Esophagus muscularis mucosa (tissue), 4 donors: ENCODE measurements around the gene GLMN. TPM values are rescaled to one million over a fixed set of nuclear protein-coding genes. Genes with fewer than 3 reads are reported as not detected.

Experiments
- DNase-seq: peaks from one replicate; pipeline ENCODE4 v3.0.0-alpha.2; 2017; ENCODE audit errors: extremely low spot score
- H3K27ac ChIP-seq, 4 donors: fragments of 200-600 bp; sonication (generic); replicated peaks in 1 of 4; 1 replicate in 3 of 4; 2 replicates in 1 of 4; pipeline ENCODE4 v1.5.1; 2016 to 2019; ENCODE audit warnings: mild to moderate bottlenecking in 1 of 4
- H3K27me3 ChIP-seq, 4 donors: fragments of 200-600 bp; sonication (generic); one replicate each; pipeline versions ENCODE4 v1.5.1 to v1.6.0; 2016 to 2019
- H3K36me3 ChIP-seq, 4 donors: fragments of 200-600 bp; sonication (generic); one replicate each; pipeline ENCODE4 v1.5.1; 2016 to 2019
- H3K4me1 ChIP-seq, 4 donors: fragments of 200-600 bp; sonication (generic); one replicate each; pipeline ENCODE4 v1.5.1; 2016 to 2019
- H3K4me3 ChIP-seq, 4 donors: fragments of 200-600 bp; sonication (generic); 1 replicate in 2 of 4; 2 replicates in 2 of 4; pipeline ENCODE4 v1.5.1; 2016 to 2019; ENCODE audit warnings: mild to moderate bottlenecking in 4 of 4, moderate library complexity in 1 of 4
- H3K9me3 ChIP-seq, 4 donors: fragments of 200-600 bp; sonication (generic); 1 replicate in 3 of 4; 2 replicates in 1 of 4; pipeline ENCODE4 v1.5.1; 2016 to 2019
- EP300 ChIP-seq: sonication (generic); formaldehyde crosslinking; IDR thresholded peaks from one replicate; pipeline ENCODE4 v1.6.1; 2017; ENCODE audit warnings: antibody characterized with exemption
- POLR2A ChIP-seq: fragments of 450-650 bp; IDR thresholded peaks from one replicate; pipeline ENCODE4 v1.6.1; 2017; ENCODE audit warnings: antibody characterized with exemption, moderate library complexity, mild to moderate bottlenecking, low read depth
- POLR2AphosphoS5 ChIP-seq, 2 donors: sonication (generic); formaldehyde crosslinking; IDR thresholded peaks; one replicate each; pipeline ENCODE4 v1.6.1; 2017; ENCODE audit warnings: antibody characterized with exemption in 2 of 2
- WGBS: methylation state at CpG from one replicate; pipeline ENCODE4 v1.1.5; 2018; 5-methylcytosine and 5-hydroxymethylcytosine counted together
- intact Hi-C: fragments of 100-400 bp; cut with DNase I; formaldehyde crosslinking; loops from one replicate; pipeline ENCODE4 v1.15.1; 2023
- total RNA-seq, 4 donors: library from RNA; depleted of rRNA; stranded (reverse); fragments of >200 nt; gene quantifications; one replicate each; pipeline versions ENCODE4 v1.1.0 to v1.2.1, GENCODE V29; 2016
- TF ChIP-seq, protein P1 (sequence below), 3 experiments: fragments of 200-600 bp in 2 of 3; fragments of 450-650 bp in 1 of 3; sonication (generic) in 2 of 3; IDR thresholded peaks; one replicate each; pipeline ENCODE4 v1.5.1; 2017 to 2019; ENCODE audit warnings: antibody characterized with exemption in 3 of 3, mild to moderate bottlenecking in 2 of 3, moderate library complexity in 1 of 3

Gene GLMN, protein sequence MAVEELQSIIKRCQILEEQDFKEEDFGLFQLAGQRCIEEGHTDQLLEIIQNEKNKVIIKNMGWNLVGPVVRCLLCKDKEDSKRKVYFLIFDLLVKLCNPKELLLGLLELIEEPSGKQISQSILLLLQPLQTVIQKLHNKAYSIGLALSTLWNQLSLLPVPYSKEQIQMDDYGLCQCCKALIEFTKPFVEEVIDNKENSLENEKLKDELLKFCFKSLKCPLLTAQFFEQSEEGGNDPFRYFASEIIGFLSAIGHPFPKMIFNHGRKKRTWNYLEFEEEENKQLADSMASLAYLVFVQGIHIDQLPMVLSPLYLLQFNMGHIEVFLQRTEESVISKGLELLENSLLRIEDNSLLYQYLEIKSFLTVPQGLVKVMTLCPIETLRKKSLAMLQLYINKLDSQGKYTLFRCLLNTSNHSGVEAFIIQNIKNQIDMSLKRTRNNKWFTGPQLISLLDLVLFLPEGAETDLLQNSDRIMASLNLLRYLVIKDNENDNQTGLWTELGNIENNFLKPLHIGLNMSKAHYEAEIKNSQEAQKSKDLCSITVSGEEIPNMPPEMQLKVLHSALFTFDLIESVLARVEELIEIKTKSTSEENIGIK
- total RNA-seq, result 1 to 10 TPM; 6.0 to 9.1 (median 7.5) TPM

- Histone ChIP-seq H3K4me3 (peak within 1 kb of the TSS; percentile 71 to 87 (median 76)), H3K36me3 (peaks cover 3 to 10% (median 4%) of the 10 kb centered on the region in 4 donors), H3K27me3 (no peaks in the 10 kb centered on the region), H3K9me3 (no peaks in the 10 kb centered on the region), H3K4me1 (peaks cover 0 to 33% (median 30%) of the 10 kb centered on the region in 4 donors), H3K27ac (peak within 1 kb of the TSS; percentile 87 to 93 (median 92))
- intact Hi-C loops, result loop anchor here (5.0 to 10.0 kb wide), 2 partner anchors 302 to 794 kb away; partner anchors contain the start of gene CDC7
- peak; percentile 50 for TF ChIP-seq POLR2A
- TF ChIP-seq POLR2AphosphoS5 (IDR thresholded peaks at IDR 0.05), result peak; percentile 87 to 91
- TF ChIP-seq, protein P1, sequence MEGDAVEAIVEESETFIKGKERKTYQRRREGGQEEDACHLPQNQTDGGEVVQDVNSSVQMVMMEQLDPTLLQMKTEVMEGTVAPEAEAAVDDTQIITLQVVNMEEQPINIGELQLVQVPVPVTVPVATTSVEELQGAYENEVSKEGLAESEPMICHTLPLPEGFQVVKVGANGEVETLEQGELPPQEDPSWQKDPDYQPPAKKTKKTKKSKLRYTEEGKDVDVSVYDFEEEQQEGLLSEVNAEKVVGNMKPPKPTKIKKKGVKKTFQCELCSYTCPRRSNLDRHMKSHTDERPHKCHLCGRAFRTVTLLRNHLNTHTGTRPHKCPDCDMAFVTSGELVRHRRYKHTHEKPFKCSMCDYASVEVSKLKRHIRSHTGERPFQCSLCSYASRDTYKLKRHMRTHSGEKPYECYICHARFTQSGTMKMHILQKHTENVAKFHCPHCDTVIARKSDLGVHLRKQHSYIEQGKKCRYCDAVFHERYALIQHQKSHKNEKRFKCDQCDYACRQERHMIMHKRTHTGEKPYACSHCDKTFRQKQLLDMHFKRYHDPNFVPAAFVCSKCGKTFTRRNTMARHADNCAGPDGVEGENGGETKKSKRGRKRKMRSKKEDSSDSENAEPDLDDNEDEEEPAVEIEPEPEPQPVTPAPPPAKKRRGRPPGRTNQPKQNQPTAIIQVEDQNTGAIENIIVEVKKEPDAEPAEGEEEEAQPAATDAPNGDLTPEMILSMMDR (IDR thresholded peaks at IDR 0.05), result peak in 1 of 3 experiments; percentile 19
- no peak for TF ChIP-seq EP300
- DNase-seq, result peak; percentile 95
- under 1% methylated on average over 30 of the region's 76 CpGs for WGBS
These were observed at the start of gene GLMN, which contains the start of gene RPAP2 for GRCh38 chr1:92298573-92299476. GLMN (minus strand) TSS chr1:92298987; CDS start chr1:92297999, 988 bp downstream. RPAP2 (plus strand) TSS chr1:92299059; CDS start chr1:92299074, 15 bp downstream.

DNA sequence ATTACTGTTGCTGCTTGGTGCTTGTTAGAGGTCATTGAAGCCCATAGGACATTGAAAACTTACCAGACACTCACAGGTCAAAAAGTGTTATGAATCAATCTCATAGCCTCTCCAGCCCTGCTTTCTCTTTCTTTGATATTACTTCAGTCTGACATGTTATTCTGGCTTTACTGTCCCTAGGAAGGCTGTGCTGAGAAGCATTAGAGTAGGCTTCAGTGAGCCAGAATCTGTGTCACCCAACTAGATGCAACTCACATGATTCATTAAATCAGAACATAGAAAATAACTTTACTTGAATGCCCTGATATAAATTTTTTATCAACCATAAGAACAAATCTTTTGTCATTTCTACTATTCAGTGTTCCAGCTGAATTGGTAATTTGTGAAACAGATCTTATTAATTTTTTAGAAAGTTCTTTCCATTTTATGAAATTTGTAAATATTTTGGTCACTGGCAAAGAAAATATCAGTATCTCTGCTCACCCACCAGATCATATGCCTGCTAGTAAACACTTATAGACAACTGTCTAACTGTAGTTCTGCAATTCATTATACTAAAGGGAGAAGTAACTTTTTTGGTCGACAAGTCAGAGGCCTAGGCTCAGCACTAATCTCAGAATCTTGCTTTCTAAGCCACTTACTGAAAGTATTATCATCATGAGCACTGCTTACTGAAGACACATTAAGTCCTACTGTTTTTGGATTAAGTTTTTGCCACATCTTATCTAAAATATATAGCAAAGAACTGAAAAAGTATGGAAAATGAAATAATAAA lies 48.3 kb upstream of the GLMN start:
- 59% methylated on average over 1 of the region's 1 CpG for WGBS
- intact Hi-C loops, result no loop called here
- TF ChIP-seq, protein P1 (IDR thresholded peaks at IDR 0.05), result no peak
- TF ChIP-seq EP300, result no peak
- TF ChIP-seq POLR2AphosphoS5 (IDR thresholded peaks at IDR 0.05), result no peak
- TF ChIP-seq POLR2A, result no peak
- no peaks in the 10 kb centered on the region for H3K4me1 ChIP-seq
- no peak overlapping the region for H3K4me3 ChIP-seq
- no peak overlapping the region for H3K27ac ChIP-seq
- H3K9me3 ChIP-seq, result peaks cover 0 to 1% (median 0%) of the 10 kb centered on the region in 4 donors
- no peak for DNase-seq
- no peaks in the 10 kb centered on the region for H3K27me3 ChIP-seq
- peaks cover 11 to 78% (median 39%) of the 10 kb centered on the region in 4 donors for H3K36me3 ChIP-seq

GRCh38 chr1:92343061-92343460 lies 44.3 kb upstream of the GLMN start:
- Histone ChIP-seq H3K4me3 (no peak overlapping the region), H3K36me3 (peaks cover 10 to 67% (median 19%) of the 10 kb centered on the region in 4 donors)
- TF ChIP-seq POLR2A (no peak), POLR2AphosphoS5 (IDR thresholded peaks at IDR 0.05) (no peak), EP300 (no peak)
- TF ChIP-seq, protein P1 (IDR thresholded peaks at IDR 0.05), result no peak

DNA sequence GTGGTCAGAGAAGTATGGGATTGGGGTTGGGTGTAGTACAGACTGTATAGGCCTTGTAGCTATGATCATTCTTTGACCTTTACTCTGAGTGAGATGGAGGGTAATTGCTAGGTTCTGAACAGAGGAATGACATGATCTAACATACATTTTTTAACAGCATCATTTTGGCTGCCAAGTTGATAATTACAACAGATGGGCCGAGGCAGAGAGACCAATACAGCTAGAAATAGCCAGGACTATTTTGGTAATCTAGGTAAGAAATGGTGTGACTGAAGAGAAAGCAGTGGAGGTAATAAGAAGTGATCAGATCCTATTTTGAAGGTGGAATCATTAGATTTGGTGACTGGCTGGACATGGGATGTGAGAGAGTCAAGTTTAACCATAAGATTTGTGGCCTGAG lies 43.6 kb upstream of the GLMN start:
- Histone ChIP-seq H3K9me3 (no peaks in the 10 kb centered on the region), H3K27me3 (no peaks in the 10 kb centered on the region), H3K27ac (no peak overlapping the region), H3K4me3 (no peak overlapping the region), H3K36me3 (peaks cover 6 to 63% (median 16%) of the 10 kb centered on the region in 4 donors), H3K4me1 (no peaks in the 10 kb centered on the region)
- no peak for TF ChIP-seq POLR2AphosphoS5 (IDR thresholded peaks at IDR 0.05)
- TF ChIP-seq POLR2A, result no peak
- TF ChIP-seq EP300, result no peak
- no peak for DNase-seq
- intact Hi-C loops, result no loop called here
- WGBS, result 95% methylated on average over 1 of the region's 1 CpG

More at GRCh38 chr1:92343061-92343460, 44.3 kb upstream of the GLMN start:
- Histone ChIP-seq H3K27ac (no peak overlapping the region), H3K27me3 (no peaks in the 10 kb centered on the region), H3K9me3 (no peaks in the 10 kb centered on the region), H3K4me1 (no peaks in the 10 kb centered on the region)
- intact Hi-C loops, result no loop called here
- no peak for DNase-seq
- 82% methylated on average over 3 of the region's 3 CpGs for WGBS
